ENCODE data around the gene LIPJ. TPM values are rescaled to one million over a fixed set of nuclear protein-coding genes. Genes with fewer than 3 reads are reported as not detected.

Gene LIPJ
- total RNA-seq, 2 donors from 2014 or later: 0.27 TPM; not detected in 1

DNA sequence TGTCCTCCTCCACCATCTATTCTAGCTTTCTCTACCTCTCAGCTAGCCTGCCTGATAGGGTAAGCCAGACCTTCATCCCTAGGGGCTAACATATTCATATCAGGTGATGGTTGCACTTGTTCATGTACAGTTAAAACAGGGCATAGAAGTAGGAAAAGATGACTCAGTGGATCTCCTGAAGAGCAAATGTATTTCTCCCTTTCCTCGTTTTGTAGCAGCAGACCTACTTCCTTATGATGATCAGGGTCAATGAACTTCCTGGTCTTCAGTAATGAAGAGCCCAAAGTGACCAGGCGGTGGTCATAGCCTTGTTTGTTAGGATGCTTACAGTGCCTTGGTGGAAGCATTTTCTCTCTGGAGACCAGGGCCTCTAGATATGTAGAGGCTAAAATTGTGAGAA is 6.3 kb downstream of the LIPJ start:
- H3K27me3 ChIP-seq (replicated peaks; ENCODE audit: insufficient read depth): no peaks in the 10 kb centered on the region
- H3K4me3 ChIP-seq: no peak overlapping the region
- TF ChIP-seq, protein P1, sequence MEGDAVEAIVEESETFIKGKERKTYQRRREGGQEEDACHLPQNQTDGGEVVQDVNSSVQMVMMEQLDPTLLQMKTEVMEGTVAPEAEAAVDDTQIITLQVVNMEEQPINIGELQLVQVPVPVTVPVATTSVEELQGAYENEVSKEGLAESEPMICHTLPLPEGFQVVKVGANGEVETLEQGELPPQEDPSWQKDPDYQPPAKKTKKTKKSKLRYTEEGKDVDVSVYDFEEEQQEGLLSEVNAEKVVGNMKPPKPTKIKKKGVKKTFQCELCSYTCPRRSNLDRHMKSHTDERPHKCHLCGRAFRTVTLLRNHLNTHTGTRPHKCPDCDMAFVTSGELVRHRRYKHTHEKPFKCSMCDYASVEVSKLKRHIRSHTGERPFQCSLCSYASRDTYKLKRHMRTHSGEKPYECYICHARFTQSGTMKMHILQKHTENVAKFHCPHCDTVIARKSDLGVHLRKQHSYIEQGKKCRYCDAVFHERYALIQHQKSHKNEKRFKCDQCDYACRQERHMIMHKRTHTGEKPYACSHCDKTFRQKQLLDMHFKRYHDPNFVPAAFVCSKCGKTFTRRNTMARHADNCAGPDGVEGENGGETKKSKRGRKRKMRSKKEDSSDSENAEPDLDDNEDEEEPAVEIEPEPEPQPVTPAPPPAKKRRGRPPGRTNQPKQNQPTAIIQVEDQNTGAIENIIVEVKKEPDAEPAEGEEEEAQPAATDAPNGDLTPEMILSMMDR (IDR thresholded peaks at IDR 0.05): no peak
- H3K27ac ChIP-seq: no peak overlapping the region
- DNase-seq (ENCODE audit: low spot score) (no peak), ATAC-seq (ENCODE audit: insufficient number of reproducible peaks, low FRiP score, low read depth) (no peak)
- no peaks in the 10 kb centered on the region for H3K9me3 ChIP-seq
- H3K4me1 ChIP-seq (ENCODE audit: control insufficient read depth in 1 of 2, low read depth in 2 of 2): no peaks in the 10 kb centered on the region
- H3K36me3 ChIP-seq: no peaks in the 10 kb centered on the region

DNA sequence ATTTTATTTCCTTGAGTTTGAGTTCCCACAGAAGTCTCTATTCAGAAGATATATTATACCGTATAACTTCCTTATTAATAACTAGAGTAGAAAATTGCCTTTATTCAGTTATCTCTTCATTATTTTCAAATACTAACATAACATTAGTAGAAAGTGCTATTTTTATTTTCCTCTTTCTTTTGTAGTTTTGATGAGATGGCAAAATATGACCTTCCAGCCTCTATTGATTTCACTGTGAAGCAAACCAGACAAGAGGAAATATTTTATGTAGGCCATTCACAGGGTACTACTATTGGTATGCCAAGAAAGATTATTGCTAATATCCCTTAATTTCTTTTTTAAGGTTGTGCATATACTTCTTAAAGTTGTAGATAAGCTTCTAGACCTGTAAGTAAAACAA is 7.9 kb downstream of the LIPJ start:
- Histone ChIP-seq H3K27ac (no peak overlapping the region), H3K36me3 (no peaks in the 10 kb centered on the region), H3K9me3 (no peaks in the 10 kb centered on the region), H3K4me3 (no peak overlapping the region), H3K4me1 (ENCODE audit: control insufficient read depth in 1 of 2, low read depth in 2 of 2) (no peaks in the 10 kb centered on the region), H3K27me3 (replicated peaks; ENCODE audit: insufficient read depth) (no peaks in the 10 kb centered on the region)
- TF ChIP-seq, protein P1 (IDR thresholded peaks at IDR 0.05): no peak
- ATAC-seq (ENCODE audit: insufficient number of reproducible peaks, low FRiP score, low read depth) (no peak), DNase-seq (ENCODE audit: low spot score) (no peak)

DNA sequence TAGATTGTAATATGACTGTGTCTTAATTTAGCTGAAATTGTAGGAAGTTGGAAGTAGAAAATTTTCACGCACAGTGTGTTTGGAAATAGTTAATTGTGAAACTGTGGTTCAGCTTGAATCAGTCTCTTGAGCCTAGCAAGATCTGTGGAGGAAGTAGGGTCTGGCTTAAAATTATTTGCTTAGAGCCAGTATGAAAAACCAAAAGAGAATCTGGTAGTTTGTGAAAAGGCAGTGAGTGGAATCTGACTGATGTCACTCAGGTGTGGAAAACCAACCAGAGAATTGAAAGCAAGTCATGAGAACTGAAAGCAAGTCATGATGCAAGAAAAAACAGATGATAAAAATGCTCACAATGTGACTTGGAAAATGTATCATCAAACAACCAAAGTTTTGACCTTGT is 11.5 kb downstream of the LIPJ start:
- Histone ChIP-seq H3K27me3 (replicated peaks; ENCODE audit: insufficient read depth) (no peaks in the 10 kb centered on the region), H3K9me3 (no peaks in the 10 kb centered on the region), H3K36me3 (no peaks in the 10 kb centered on the region), H3K4me1 (ENCODE audit: control insufficient read depth in 1 of 2, low read depth in 2 of 2) (no peaks in the 10 kb centered on the region), H3K4me3 (no peak overlapping the region), H3K27ac (no peak overlapping the region)
- TF ChIP-seq, protein P1 (IDR thresholded peaks at IDR 0.05): no peak
- ATAC-seq (ENCODE audit: insufficient number of reproducible peaks, low FRiP score, low read depth) (no peak), DNase-seq (ENCODE audit: low spot score) (no peak)

DNA sequence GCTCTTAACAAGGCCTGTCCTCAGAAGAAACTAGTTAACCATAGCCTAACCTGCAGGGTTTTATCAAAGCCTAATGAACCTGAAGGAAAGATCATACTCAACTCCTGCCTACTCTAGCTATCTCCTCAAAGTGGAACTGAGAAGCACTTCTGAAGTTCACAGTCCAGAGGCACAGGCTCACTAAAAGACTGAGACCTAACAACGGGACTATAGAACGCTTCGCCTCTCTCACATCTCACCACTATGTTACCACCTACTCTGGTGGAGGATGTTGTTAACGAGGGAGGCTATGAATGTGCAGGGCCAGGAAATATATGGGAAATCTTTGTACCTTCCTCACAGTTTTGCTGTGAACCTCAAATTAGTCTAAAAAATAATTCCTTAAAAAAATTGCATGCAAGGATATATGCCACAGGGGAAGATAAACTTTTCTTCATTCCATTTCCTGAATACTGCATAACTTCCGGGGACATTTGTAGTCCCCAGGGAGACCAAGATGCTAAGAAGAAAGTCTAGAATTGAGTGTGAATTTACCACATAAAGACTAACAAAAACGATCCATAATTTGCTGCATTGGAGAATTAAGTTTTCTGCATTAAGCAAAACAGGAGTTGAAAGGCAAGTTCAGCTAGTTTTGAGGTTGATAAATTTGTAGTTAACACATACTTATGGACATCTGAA is 21.6 kb downstream of the LIPJ start:
- Histone ChIP-seq H3K27me3 (replicated peaks; ENCODE audit: insufficient read depth) (no peaks in the 10 kb centered on the region), H3K27ac (no peak overlapping the region), H3K4me3 (no peak overlapping the region), H3K4me1 (ENCODE audit: control insufficient read depth in 1 of 2, low read depth in 2 of 2) (no peaks in the 10 kb centered on the region), H3K9me3 (no peaks in the 10 kb centered on the region), H3K36me3 (no peaks in the 10 kb centered on the region)
- ATAC-seq (ENCODE audit: insufficient number of reproducible peaks, low FRiP score, low read depth) (no peak), DNase-seq (ENCODE audit: low spot score) (no peak)
- TF ChIP-seq, protein P1 (IDR thresholded peaks at IDR 0.05): no peak

DNA sequence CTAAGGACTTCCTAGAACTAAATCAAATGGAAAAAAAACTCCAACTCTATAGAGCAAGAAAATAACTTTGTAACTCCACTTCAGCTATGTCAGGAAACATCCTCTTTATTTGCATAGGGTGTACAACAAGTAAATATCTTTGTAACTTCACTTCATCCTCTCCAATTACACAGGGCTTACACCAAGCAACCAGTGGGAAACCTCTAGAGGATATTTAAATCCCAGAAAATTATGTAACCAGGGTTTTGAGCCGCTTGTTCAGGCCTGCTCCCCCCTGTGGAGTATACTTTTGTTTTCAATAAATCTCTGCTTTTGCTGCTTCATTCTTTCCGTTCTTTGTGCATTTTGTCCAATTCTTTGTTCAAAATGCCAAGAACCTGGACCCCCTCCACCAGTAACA is 22.2 kb downstream of the LIPJ start:
- ATAC-seq (ENCODE audit: insufficient number of reproducible peaks, low FRiP score, low read depth) (no peak), DNase-seq (ENCODE audit: low spot score) (no peak)
- no peaks in the 10 kb centered on the region for H3K9me3 ChIP-seq
- no peak overlapping the region for H3K27ac ChIP-seq
- H3K4me3 ChIP-seq: no peak overlapping the region
- no peaks in the 10 kb centered on the region for H3K27me3 ChIP-seq (replicated peaks; ENCODE audit: insufficient read depth)
- H3K4me1 ChIP-seq (ENCODE audit: control insufficient read depth in 1 of 2, low read depth in 2 of 2): no peaks in the 10 kb centered on the region
- TF ChIP-seq, protein P1 (IDR thresholded peaks at IDR 0.05): no peak
- no peaks in the 10 kb centered on the region for H3K36me3 ChIP-seq
